SH-SY5Y (cell line): ENCODE results near the gene PROCA1.

Source experiments
- GATA2 ChIP-seq: IDR thresholded peaks from 2 replicates; pipeline ENCODE4 v1.6.1; 2011; ENCODE audit warnings: mild to moderate bottlenecking, low read depth, low read length
- GATA3 ChIP-seq: IDR thresholded peaks from 2 replicates; pipeline ENCODE4 v1.6.1; 2011; ENCODE audit warnings: low read depth, mild to moderate bottlenecking, low read length, moderate library complexity

GRCh38 chr17:28756049-28756804 is 44.5 kb upstream of the PROCA1 start:
- no peak for TF ChIP-seq GATA2
- no peak for TF ChIP-seq GATA3
